ENCODE measurements around the gene APPBP2.

Gene APPBP2

GRCh38 chr17:60396412-60396811 is 129.6 kb downstream of the APPBP2 start:
- DNase-seq (ENCODE audit: low read depth, low spot score), result no peak

- no peak for DNase-seq (ENCODE audit: low read depth, low spot score)
Observed at GRCh38 chr17:60395508-60396065, 130.5 kb downstream of the APPBP2 start.

- DNase-seq (ENCODE audit: low read depth, low spot score), result no peak
Observed at GRCh38 chr17:60393840-60394723, 132.0 kb downstream of the APPBP2 start.
